Loucy (cell line): Measurements from ENCODE around the gene PLA2G4E.

ENCODE experiments used
- H2AFZ ChIP-seq: fragments of 200-600 bp; sonication (generic); 2 replicates; pipeline ENCODE4 v1.6.0; 2016; ENCODE audit warnings: antibody characterized with exemption, mild to moderate bottlenecking, low read length, moderate library complexity
- H3F3A ChIP-seq: fragments of 200-600 bp; 2 replicates; pipeline ENCODE4 v1.6.0; 2016; ENCODE audit warnings: antibody characterized with exemption, low read depth, mild to moderate bottlenecking
- H3K27me3 ChIP-seq: fragments of 200-600 bp; sonication (generic); 2 replicates; pipeline ENCODE4 v1.6.1; 2014; ENCODE audit warnings: low read length, mild to moderate bottlenecking; ENCODE audit not compliant: insufficient read depth, poor library complexity, severe bottlenecking
- H3K36me3 ChIP-seq: fragments of 200-600 bp; sonication (generic); 2 replicates; pipeline ENCODE4 v1.6.1; 2016; ENCODE audit warnings: low read length; ENCODE audit not compliant: insufficient read depth
- H3K4me1 ChIP-seq: fragments of 200-600 bp; sonication (generic); 2 replicates; pipeline ENCODE4 v1.5.1; 2014; ENCODE audit warnings: low read length, mild to moderate bottlenecking; ENCODE audit not compliant: insufficient read depth, poor library complexity, severe bottlenecking
- H3K4me2 ChIP-seq: fragments of 200-600 bp; sonication (generic); 2 replicates; pipeline ENCODE4 v1.6.0; 2014; ENCODE audit warnings: antibody characterized with exemption, low read length, low read depth, mild to moderate bottlenecking; ENCODE audit not compliant: poor library complexity, severe bottlenecking
- H3K4me3 ChIP-seq: fragments of 200-600 bp; sonication (generic); 2 replicates; pipeline ENCODE4 v1.5.1; 2014; ENCODE audit warnings: low read length, mild to moderate bottlenecking, mixed read lengths; ENCODE audit not compliant: poor library complexity, severe bottlenecking
- H3K79me2 ChIP-seq: fragments of 200-600 bp; sonication (generic); 2 replicates; pipeline ENCODE4 v1.6.1; 2014; ENCODE audit warnings: low read length; ENCODE audit not compliant: insufficient read depth
- H3K9ac ChIP-seq: fragments of 200-600 bp; sonication (generic); 2 replicates; pipeline ENCODE4 v1.6.0; 2014; ENCODE audit warnings: mild to moderate bottlenecking, low read depth, low read length, moderate library complexity; ENCODE audit not compliant: poor library complexity, severe bottlenecking
- H3K9me2 ChIP-seq: fragments of 200-600 bp; sonication (generic); replicated peaks from 2 replicates; pipeline ENCODE4 v1.6.1; 2016; ENCODE audit warnings: low read depth, low read length, mixed read lengths
- H3K9me3 ChIP-seq: fragments of 200-600 bp; sonication (generic); 2 replicates; pipeline ENCODE4 v1.6.1; 2014; ENCODE audit warnings: mild to moderate bottlenecking, antibody characterized with exemption, low read length, low read depth; ENCODE audit not compliant: insufficient read depth
- H4K20me1 ChIP-seq: fragments of 200-600 bp; sonication (generic); 2 replicates; pipeline ENCODE4 v1.6.0; 2014; ENCODE audit warnings: antibody characterized with exemption, low read length, mild to moderate bottlenecking; ENCODE audit not compliant: insufficient read depth, poor library complexity, severe bottlenecking
- EZH2phosphoT487 ChIP-seq: fragments of 200-600 bp; IDR thresholded peaks from 2 replicates; pipeline ENCODE4 v1.6.1; 2018; ENCODE audit warnings: antibody characterized with exemption, mild to moderate bottlenecking, moderate library complexity, borderline replicate concordance
- TF ChIP-seq, protein P1 (sequence below): fragments of 200-600 bp; sonication (generic); conservative IDR thresholded peaks from 2 replicates; pipeline ENCODE4 v1.5.1; 2014; ENCODE audit warnings: mild to moderate bottlenecking, antibody characterized with exemption, low read length

Gene PLA2G4E

DNA sequence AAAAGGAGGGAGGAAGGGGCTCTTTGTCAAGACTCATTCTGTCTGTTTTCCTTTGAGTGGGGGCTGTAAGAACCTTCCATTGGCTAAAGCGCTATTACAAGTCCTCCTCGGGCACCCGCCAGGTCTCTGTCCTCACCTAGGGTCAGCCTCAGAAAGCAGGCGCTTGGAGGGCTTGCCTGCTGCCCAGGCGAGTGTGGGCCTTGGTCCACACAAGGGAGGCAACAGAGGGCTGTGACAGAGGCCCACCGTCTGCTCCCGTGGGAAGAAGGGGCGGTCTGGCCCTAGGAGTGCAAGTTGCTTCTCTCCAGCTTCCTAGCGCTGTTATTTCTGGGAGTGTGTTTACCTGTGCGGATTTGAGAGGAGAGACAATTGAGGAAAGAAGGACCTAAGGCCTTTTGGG, 24.5 kb downstream of the PLA2G4E start:
- H3K27me3 ChIP-seq = no peaks in the 10 kb centered on the region
- H3K9ac ChIP-seq = no peak overlapping the region
- no peak overlapping the region for H2AFZ ChIP-seq
- no peaks in the 10 kb centered on the region for H3K4me1 ChIP-seq
- H3K4me2 ChIP-seq = no peak overlapping the region
- H3K79me2 ChIP-seq = no peaks in the 10 kb centered on the region
- no peaks in the 10 kb centered on the region for H3F3A ChIP-seq
- no peak for TF ChIP-seq EZH2phosphoT487
- TF ChIP-seq, protein P1, sequence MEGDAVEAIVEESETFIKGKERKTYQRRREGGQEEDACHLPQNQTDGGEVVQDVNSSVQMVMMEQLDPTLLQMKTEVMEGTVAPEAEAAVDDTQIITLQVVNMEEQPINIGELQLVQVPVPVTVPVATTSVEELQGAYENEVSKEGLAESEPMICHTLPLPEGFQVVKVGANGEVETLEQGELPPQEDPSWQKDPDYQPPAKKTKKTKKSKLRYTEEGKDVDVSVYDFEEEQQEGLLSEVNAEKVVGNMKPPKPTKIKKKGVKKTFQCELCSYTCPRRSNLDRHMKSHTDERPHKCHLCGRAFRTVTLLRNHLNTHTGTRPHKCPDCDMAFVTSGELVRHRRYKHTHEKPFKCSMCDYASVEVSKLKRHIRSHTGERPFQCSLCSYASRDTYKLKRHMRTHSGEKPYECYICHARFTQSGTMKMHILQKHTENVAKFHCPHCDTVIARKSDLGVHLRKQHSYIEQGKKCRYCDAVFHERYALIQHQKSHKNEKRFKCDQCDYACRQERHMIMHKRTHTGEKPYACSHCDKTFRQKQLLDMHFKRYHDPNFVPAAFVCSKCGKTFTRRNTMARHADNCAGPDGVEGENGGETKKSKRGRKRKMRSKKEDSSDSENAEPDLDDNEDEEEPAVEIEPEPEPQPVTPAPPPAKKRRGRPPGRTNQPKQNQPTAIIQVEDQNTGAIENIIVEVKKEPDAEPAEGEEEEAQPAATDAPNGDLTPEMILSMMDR = no peak
- no peaks in the 10 kb centered on the region for H4K20me1 ChIP-seq
- no peaks in the 10 kb centered on the region for H3K9me2 ChIP-seq
- H3K36me3 ChIP-seq = no peaks in the 10 kb centered on the region
- H3K9me3 ChIP-seq = no peaks in the 10 kb centered on the region
- H3K4me3 ChIP-seq = no peak overlapping the region

GRCh38 chr15:41995476-41995855, 25.4 kb downstream of the PLA2G4E start:
- no peaks in the 10 kb centered on the region for H3K36me3 ChIP-seq
- no peak overlapping the region for H3K4me3 ChIP-seq

GRCh38 chr15:41994772-41995475, 25.9 kb downstream of the PLA2G4E start:
- no peak for TF ChIP-seq EZH2phosphoT487
- TF ChIP-seq, protein P1 = no peak
- no peaks in the 10 kb centered on the region for H3K79me2 ChIP-seq

More at GRCh38 chr15:41995476-41995855, 25.4 kb downstream of the PLA2G4E start:
- Histone ChIP-seq H2AFZ (no peak overlapping the region), H3K9me2 (no peaks in the 10 kb centered on the region), H3K9ac (no peak overlapping the region), H4K20me1 (no peaks in the 10 kb centered on the region), H3K79me2 (no peaks in the 10 kb centered on the region), H3K4me1 (no peaks in the 10 kb centered on the region), H3K9me3 (no peaks in the 10 kb centered on the region), H3F3A (no peaks in the 10 kb centered on the region), H3K27me3 (no peaks in the 10 kb centered on the region), H3K4me2 (no peak overlapping the region)
- TF ChIP-seq EZH2phosphoT487 = no peak
- TF ChIP-seq, protein P1 = no peak

More at GRCh38 chr15:41994772-41995475, 25.9 kb downstream of the PLA2G4E start:
- H3K4me1 ChIP-seq = no peaks in the 10 kb centered on the region
- no peak overlapping the region for H3K4me3 ChIP-seq
- H3K9ac ChIP-seq = no peak overlapping the region
- H3K9me2 ChIP-seq = no peaks in the 10 kb centered on the region
- no peaks in the 10 kb centered on the region for H3K27me3 ChIP-seq
- H3K9me3 ChIP-seq = no peaks in the 10 kb centered on the region
- no peak overlapping the region for H3K4me2 ChIP-seq
- H2AFZ ChIP-seq = no peak overlapping the region
- no peaks in the 10 kb centered on the region for H4K20me1 ChIP-seq
- H3K36me3 ChIP-seq = no peaks in the 10 kb centered on the region
- H3F3A ChIP-seq = no peaks in the 10 kb centered on the region
